ENCODE data around the gene TAF11L14. TPM values are rescaled to one million over a fixed set of nuclear protein-coding genes. Genes with fewer than 3 reads are reported as not detected.

Gene TAF11L14
- total RNA-seq, 1 donor from 2014 or later: not detected

DNA sequence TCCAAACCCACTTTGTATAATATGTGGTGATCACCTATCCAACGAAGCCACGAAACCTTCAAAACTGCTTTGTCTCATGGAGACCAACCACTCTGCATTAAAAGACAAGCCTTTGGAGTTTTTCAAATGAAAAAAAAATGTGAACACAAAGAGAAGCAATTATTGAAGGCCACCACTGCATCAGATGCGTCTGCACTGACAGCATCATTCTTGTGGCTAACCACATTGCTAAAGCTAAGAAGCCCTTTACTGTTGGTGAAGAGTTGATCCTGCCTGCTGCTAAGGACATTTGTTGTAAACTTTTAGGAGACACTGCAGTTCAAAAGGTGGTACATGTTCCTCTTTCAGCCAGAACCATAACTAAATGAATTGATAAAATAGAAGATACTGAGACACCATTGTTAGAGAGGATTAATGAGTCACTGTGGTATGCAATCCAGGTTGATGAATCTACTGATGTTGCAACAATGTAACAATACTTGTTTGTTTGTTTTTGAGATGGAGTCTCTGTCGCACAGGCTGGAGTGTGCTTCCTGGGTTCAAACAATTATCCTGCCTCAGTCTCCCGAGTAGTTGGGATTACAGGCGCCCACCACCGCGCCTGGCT, 45.4 kb downstream of the TAF11L14 start:
- Histone ChIP-seq H3K36me3 (no peaks in the 10 kb centered on the region), H3K79me2 (ENCODE audit: low read depth) (no peaks in the 10 kb centered on the region), H4K20me1 (ENCODE audit: low read depth) (no peaks in the 10 kb centered on the region), H3K4me2 (no peak overlapping the region), H3F3A (ENCODE audit: low read depth) (no peaks in the 10 kb centered on the region), H3K4me3 (no peak overlapping the region), H3K9ac (no peak overlapping the region), H3K9me3 (ENCODE audit: low read depth) (no peaks in the 10 kb centered on the region), H2AFZ (replicated peaks) (no peak overlapping the region), H3K27ac (no peak overlapping the region), H3K4me1 (no peaks in the 10 kb centered on the region), H3K27me3 (no peaks in the 10 kb centered on the region)
- Mint-ChIP-seq H3K27ac (no peak overlapping the region), H3K4me1 (no peaks in the 10 kb centered on the region), H3K9me3 (no peaks in the 10 kb centered on the region), H3K36me3 (no peaks in the 10 kb centered on the region), H3K4me3 (no peak overlapping the region), H3K27me3 (ENCODE audit: insufficient read depth, low read depth) (no peaks in the 10 kb centered on the region)
- no peak for DNase-seq (ENCODE audit: low spot score)
- TF ChIP-seq EZH2 (IDR thresholded peaks at IDR 0.05) (no peak), EZH2phosphoT487 (IDR thresholded peaks at IDR 0.05) (no peak)
- TF ChIP-seq, protein P1, sequence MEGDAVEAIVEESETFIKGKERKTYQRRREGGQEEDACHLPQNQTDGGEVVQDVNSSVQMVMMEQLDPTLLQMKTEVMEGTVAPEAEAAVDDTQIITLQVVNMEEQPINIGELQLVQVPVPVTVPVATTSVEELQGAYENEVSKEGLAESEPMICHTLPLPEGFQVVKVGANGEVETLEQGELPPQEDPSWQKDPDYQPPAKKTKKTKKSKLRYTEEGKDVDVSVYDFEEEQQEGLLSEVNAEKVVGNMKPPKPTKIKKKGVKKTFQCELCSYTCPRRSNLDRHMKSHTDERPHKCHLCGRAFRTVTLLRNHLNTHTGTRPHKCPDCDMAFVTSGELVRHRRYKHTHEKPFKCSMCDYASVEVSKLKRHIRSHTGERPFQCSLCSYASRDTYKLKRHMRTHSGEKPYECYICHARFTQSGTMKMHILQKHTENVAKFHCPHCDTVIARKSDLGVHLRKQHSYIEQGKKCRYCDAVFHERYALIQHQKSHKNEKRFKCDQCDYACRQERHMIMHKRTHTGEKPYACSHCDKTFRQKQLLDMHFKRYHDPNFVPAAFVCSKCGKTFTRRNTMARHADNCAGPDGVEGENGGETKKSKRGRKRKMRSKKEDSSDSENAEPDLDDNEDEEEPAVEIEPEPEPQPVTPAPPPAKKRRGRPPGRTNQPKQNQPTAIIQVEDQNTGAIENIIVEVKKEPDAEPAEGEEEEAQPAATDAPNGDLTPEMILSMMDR (IDR thresholded peaks at IDR 0.05): no peak

DNA sequence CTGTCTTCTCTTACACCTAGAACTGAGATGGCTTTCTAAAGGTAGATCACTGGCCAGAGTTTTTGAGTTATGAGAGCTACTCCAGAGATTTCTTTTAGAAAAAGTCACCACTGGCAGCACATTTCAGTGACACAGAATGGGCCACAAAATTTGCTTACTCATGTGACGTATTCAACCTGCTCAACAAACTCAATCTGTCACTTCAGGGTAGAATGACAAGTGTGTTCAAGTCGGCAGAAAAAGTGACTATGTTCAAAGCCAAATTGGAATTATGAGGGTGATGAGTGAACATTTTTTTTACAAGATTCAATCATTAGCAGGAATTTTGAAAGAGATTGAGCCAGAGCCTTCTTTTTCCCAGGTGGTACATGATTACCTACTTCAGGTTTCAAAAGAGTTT, 46.5 kb downstream of the TAF11L14 start:
- no peaks in the 10 kb centered on the region for H3K27me3 ChIP-seq
- no peaks in the 10 kb centered on the region for H4K20me1 ChIP-seq (ENCODE audit: low read depth)
- H3K9me3 Mint-ChIP-seq: no peaks in the 10 kb centered on the region
- no peaks in the 10 kb centered on the region for H3K9me3 ChIP-seq (ENCODE audit: low read depth)
- DNase-seq (ENCODE audit: low spot score): no peak
- H3K36me3 ChIP-seq: no peaks in the 10 kb centered on the region
- no peaks in the 10 kb centered on the region for H3K36me3 Mint-ChIP-seq
- H3K9ac ChIP-seq: no peak overlapping the region
- H2AFZ ChIP-seq (replicated peaks): no peak overlapping the region
- no peaks in the 10 kb centered on the region for H3K79me2 ChIP-seq (ENCODE audit: low read depth)
- H3K4me1 Mint-ChIP-seq: no peaks in the 10 kb centered on the region
- H3K27ac ChIP-seq: no peak overlapping the region
- H3K27me3 Mint-ChIP-seq (ENCODE audit: insufficient read depth, low read depth): no peaks in the 10 kb centered on the region
- no peak overlapping the region for H3K4me2 ChIP-seq
- H3K4me3 Mint-ChIP-seq: no peak overlapping the region
- no peak overlapping the region for H3K27ac Mint-ChIP-seq
- no peak overlapping the region for H3K4me3 ChIP-seq
- TF ChIP-seq EZH2 (IDR thresholded peaks at IDR 0.05) (no peak), EZH2phosphoT487 (IDR thresholded peaks at IDR 0.05) (no peak)
- TF ChIP-seq, protein P1 (IDR thresholded peaks at IDR 0.05): no peak
- H3F3A ChIP-seq (ENCODE audit: low read depth): no peaks in the 10 kb centered on the region
- H3K4me1 ChIP-seq: no peaks in the 10 kb centered on the region

Small RNAs within 50 kb of the gene (small RNA-seq; reads per million reads assigned to genes)
- gene AC233724.1 (not detected), gene AC233724.12 (not detected), gene AC233724.2 (not detected), gene AC233724.3 (not detected), gene AC233724.4 (not detected), gene AC233724.6 (not detected), gene AC233724.7 (not detected)

Other genes starting within 250 kb of the TAF11L14 start
- gene TAF11L2, start 136.2 kb upstream of the TAF11L14 start, total RNA-seq (ENCODE audit: low replicate concordance): not detected in 2 replicates
- not detected in 2 replicates for gene TAF11L3, start 116.1 kb upstream of the TAF11L14 start, total RNA-seq (ENCODE audit: low replicate concordance)
- not detected in 2 replicates for gene TAF11L4, start 112.7 kb upstream of the TAF11L14 start, total RNA-seq (ENCODE audit: low replicate concordance)
- not detected in 2 replicates for gene TAF11L5, start 109.2 kb upstream of the TAF11L14 start, total RNA-seq (ENCODE audit: low replicate concordance)
- not detected in 2 replicates for gene TAF11L6, start 105.8 kb upstream of the TAF11L14 start, total RNA-seq (ENCODE audit: low replicate concordance)
- not detected in 2 replicates for gene TAF11L7, start 48.7 kb upstream of the TAF11L14 start, total RNA-seq (ENCODE audit: low replicate concordance)
- gene TAF11L8, start 43.5 kb upstream of the TAF11L14 start, total RNA-seq (ENCODE audit: low replicate concordance): not detected in 2 replicates
- gene TAF11L9, start 40.1 kb upstream of the TAF11L14 start, total RNA-seq (ENCODE audit: low replicate concordance): not detected in 2 replicates
- not detected in 2 replicates for gene TAF11L10, start 36.6 kb upstream of the TAF11L14 start, total RNA-seq (ENCODE audit: low replicate concordance)
- gene TAF11L11, start 30.3 kb upstream of the TAF11L14 start, total RNA-seq (ENCODE audit: low replicate concordance): not detected in 2 replicates
- gene TAF11L12, start 24.1 kb upstream of the TAF11L14 start, total RNA-seq (ENCODE audit: low replicate concordance): not detected in 2 replicates
- not detected in 2 replicates for gene TAF11L13, start 2.4 kb upstream of the TAF11L14 start, total RNA-seq (ENCODE audit: low replicate concordance)